Neuronal stem cell (in vitro differentiated cells): ENCODE results near the gene SPOCD1.
"Not testable (repeated sequence)": the region's sequence is repeated elsewhere in the genome, so short reads cannot be mapped to it uniquely, and the experiment has no call there.

Experiments used
- DNase-seq: peaks from one replicate; pipeline ENCODE4 v3.0.0-alpha.2; 2013; ENCODE audit warnings: low spot score
- H2AFZ ChIP-seq: one replicate; pipeline ENCODE4 v1.6.1; 2013; ENCODE audit warnings: mild to moderate bottlenecking, low read length, inconsistent platforms
- H2AK5ac ChIP-seq: 2 replicates; pipeline ENCODE4 v1.6.1; 2013; ENCODE audit warnings: low read depth, mild to moderate bottlenecking, inconsistent platforms, low read length, moderate library complexity, mixed read lengths
- H2BK120ac ChIP-seq: 2 replicates; pipeline ENCODE4 v1.6.1; 2013; ENCODE audit warnings: low read depth, mild to moderate bottlenecking, inconsistent platforms, low read length, moderate library complexity, mixed read lengths
- H2BK12ac ChIP-seq: one replicate; pipeline ENCODE4 v1.6.1; 2013; ENCODE audit warnings: low read length, inconsistent platforms
- H2BK15ac ChIP-seq: 2 replicates; pipeline ENCODE4 v1.6.1; 2013; ENCODE audit warnings: mild to moderate bottlenecking, low read length, inconsistent platforms, mixed read lengths
- H2BK5ac ChIP-seq: one replicate; pipeline ENCODE4 v1.6.1; 2013; ENCODE audit warnings: inconsistent platforms, mild to moderate bottlenecking, low read length, moderate library complexity
- H3K14ac ChIP-seq: one replicate; pipeline ENCODE4 v1.6.1; 2013; ENCODE audit warnings: low read length, inconsistent platforms
- H3K18ac ChIP-seq: 2 replicates; pipeline ENCODE4 v1.6.1; 2013; ENCODE audit warnings: low read length, inconsistent platforms
- H3K23ac ChIP-seq: 2 replicates; pipeline ENCODE4 v1.6.1; 2013; ENCODE audit warnings: low read depth, mild to moderate bottlenecking, mixed read lengths, low read length, inconsistent platforms; ENCODE audit not compliant: poor library complexity
- H3K27ac ChIP-seq: replicated peaks from 3 replicates; pipeline ENCODE4 v1.5.1; 2013; ENCODE audit warnings: low read length, inconsistent platforms
- H3K27me3 ChIP-seq, 3 experiments: 2 replicates each; pipeline ENCODE4 v1.6.1; 2013; ENCODE audit warnings: low read length in 3 of 3, mild to moderate bottlenecking in 2 of 3, inconsistent platforms in 1 of 3, low read depth in 1 of 3, mixed read lengths in 1 of 3, moderate library complexity in 1 of 3; ENCODE audit not compliant: control insufficient read depth in 3 of 3, insufficient read depth in 3 of 3
- H3K36me3 ChIP-seq, 2 donors: replicated peaks in 1 of 2; 2 replicates each; pipeline ENCODE4 v1.6.1; 2013; ENCODE audit warnings: low read length in 2 of 2; ENCODE audit not compliant: control insufficient read depth in 2 of 2, insufficient read depth in 2 of 2
- H3K4ac ChIP-seq: 2 replicates; pipeline ENCODE4 v1.6.1; 2013; ENCODE audit warnings: inconsistent platforms, mild to moderate bottlenecking, low read length, moderate library complexity
- H3K4me1 ChIP-seq, 2 donors: 1 replicate in 1 of 2; 2 replicates in 1 of 2; pipeline ENCODE4 v1.6.1; 2013; ENCODE audit warnings: low read length in 2 of 2, low read depth in 1 of 2; ENCODE audit not compliant: control insufficient read depth in 2 of 2, insufficient read depth in 1 of 2
- H3K4me2 ChIP-seq: one replicate; pipeline ENCODE4 v1.6.1; 2013; ENCODE audit warnings: mild to moderate bottlenecking, low read length, inconsistent platforms; ENCODE audit not compliant: insufficient read depth, poor library complexity, severe bottlenecking
- H3K4me3 ChIP-seq, 2 donors: 2 replicates each; pipeline ENCODE4 v1.5.1; 2013; ENCODE audit warnings: low read length in 2 of 2, mild to moderate bottlenecking in 2 of 2, inconsistent platforms in 1 of 2, moderate library complexity in 1 of 2
- H3K79me1 ChIP-seq: one replicate; pipeline ENCODE4 v1.6.1; 2013; ENCODE audit warnings: low read depth, mild to moderate bottlenecking, inconsistent platforms, low read length, moderate library complexity
- H3K9ac ChIP-seq: one replicate; pipeline ENCODE4 v1.6.1; 2013; ENCODE audit warnings: mild to moderate bottlenecking, low read depth, low read length, inconsistent platforms; ENCODE audit not compliant: poor library complexity
- H3K9me3 ChIP-seq, 2 donors: replicated peaks in 1 of 2; 2 replicates each; pipeline versions ENCODE3 to v1.6.1; 2013; ENCODE audit warnings: low read length in 2 of 2, mild to moderate bottlenecking in 2 of 2, inconsistent platforms in 1 of 2, low read depth in 1 of 2, mixed read lengths in 1 of 2, moderate library complexity in 1 of 2; ENCODE audit not compliant: control insufficient read depth in 2 of 2, insufficient read depth in 1 of 2
- H4K8ac ChIP-seq: one replicate; pipeline ENCODE4 v1.6.1; 2013; ENCODE audit warnings: low read depth, mild to moderate bottlenecking, inconsistent platforms, low read length, moderate library complexity
- H4K91ac ChIP-seq: one replicate; pipeline ENCODE4 v1.6.1; 2013; ENCODE audit warnings: low read length, low read depth, mild to moderate bottlenecking, inconsistent platforms; ENCODE audit not compliant: poor library complexity
- WGBS, 2 donors: extraction: QIAGEN DNeasy Blood & Tissue Kit; methylation state at CpG; one replicate each; pipeline ENCODE4 v1.1.7; 2013; ENCODE audit warnings: missing lambda C conversion rate in 2 of 2, mixed read lengths in 1 of 2; ENCODE audit not compliant: insufficient read length in 2 of 2, insufficient replicate concordance in 1 of 2; ENCODE audit errors: extremely low coverage in 2 of 2; 5-methylcytosine and 5-hydroxymethylcytosine counted together

Gene SPOCD1

GRCh38 chr1:31822766-31823165 lies 6.9 kb upstream of the SPOCD1 start:
- Histone ChIP-seq H2BK5ac (no peak overlapping the region), H3K18ac (no peak overlapping the region), H3K4me1 (no peaks in the 10 kb centered on the region), H2BK12ac (no peak overlapping the region), H3K4me2 (no peak overlapping the region), H3K9me3 (no peaks in the 10 kb centered on the region), H3K4ac (no peak overlapping the region), H3K27ac (no peak overlapping the region), H2BK120ac (no peak overlapping the region), H2AFZ (no peak overlapping the region), H4K91ac (no peak overlapping the region), H3K23ac (no peak overlapping the region), H3K79me1 (no peaks in the 10 kb centered on the region), H2BK15ac (no peak overlapping the region), H4K8ac (no peak overlapping the region), H2AK5ac (no peak overlapping the region), H3K9ac (no peak overlapping the region), H3K14ac (no peak overlapping the region), H3K4me3 (no peak overlapping the region), H3K27me3 (peaks cover 0 to 8% (median 0%) of the 10 kb centered on the region in 3 experiments), H3K36me3 (no peaks in the 10 kb centered on the region)
- WGBS, 2 donors: no CpG with 5 or more reads among the region's 3 CpGs
- DNase-seq: no peak

GRCh38 chr1:31820196-31820595 lies 4.4 kb upstream of the SPOCD1 start:
- H3K18ac ChIP-seq, H3K27ac ChIP-seq, H4K8ac ChIP-seq, H3K4ac ChIP-seq, H2AK5ac ChIP-seq, H2BK120ac ChIP-seq, H3K9me3 ChIP-seq, H2BK15ac ChIP-seq, H3K27me3 ChIP-seq, H3K4me3 ChIP-seq, H3K79me1 ChIP-seq, H3K4me1 ChIP-seq, H3K9ac ChIP-seq, H2BK12ac ChIP-seq, H2BK5ac ChIP-seq, H3K14ac ChIP-seq, H4K91ac ChIP-seq, H2AFZ ChIP-seq, H3K36me3 ChIP-seq, H3K4me2 ChIP-seq, H3K23ac ChIP-seq, DNase-seq: not testable (repeated sequence)
- no CpG with 5 or more reads among the region's 7 CpGs for WGBS, 2 donors

- H3K4me1 ChIP-seq: peaks cover 0 to 2% of the 10 kb centered on the region in 2 donors
- no peak for DNase-seq
- H2BK15ac ChIP-seq: no peak overlapping the region
- no peak overlapping the region for H3K23ac ChIP-seq
- no peak overlapping the region for H3K9ac ChIP-seq
- H3K27me3 ChIP-seq: peaks cover 0 to 13% (median 0%) of the 10 kb centered on the region in 3 experiments
- no peak overlapping the region for H2BK12ac ChIP-seq
- no peak overlapping the region for H2AK5ac ChIP-seq
- H4K8ac ChIP-seq: no peak overlapping the region
- no peaks in the 10 kb centered on the region for H3K36me3 ChIP-seq
- no peak overlapping the region for H2BK120ac ChIP-seq
- H2BK5ac ChIP-seq: no peak overlapping the region
- H3K4me2 ChIP-seq: no peak overlapping the region
- no peak overlapping the region for H2AFZ ChIP-seq
- no CpG with 5 or more reads among the region's 1 CpG for WGBS, 2 donors
- no peak overlapping the region for H3K27ac ChIP-seq
- no peak overlapping the region for H3K18ac ChIP-seq
- no peak overlapping the region for H3K14ac ChIP-seq
- no peaks in the 10 kb centered on the region for H3K79me1 ChIP-seq
- no peak overlapping the region for H3K4ac ChIP-seq
- no peak overlapping the region for H4K91ac ChIP-seq
- H3K9me3 ChIP-seq: no peaks in the 10 kb centered on the region
- no peak overlapping the region for H3K4me3 ChIP-seq
Observed at GRCh38 chr1:31818206-31818605, 2.4 kb upstream of the SPOCD1 start.

- not testable (repeated sequence) for H3K36me3 ChIP-seq, DNase-seq, H3K18ac ChIP-seq, H2BK12ac ChIP-seq, H3K4me2 ChIP-seq, H2AK5ac ChIP-seq, H3K14ac ChIP-seq, H4K91ac ChIP-seq, H3K27ac ChIP-seq, H3K9me3 ChIP-seq, H3K9ac ChIP-seq, H2AFZ ChIP-seq, H3K23ac ChIP-seq, H2BK5ac ChIP-seq, H3K4me1 ChIP-seq, H4K8ac ChIP-seq, H3K4me3 ChIP-seq, H3K79me1 ChIP-seq, H2BK15ac ChIP-seq, H3K4ac ChIP-seq, H2BK120ac ChIP-seq
- no CpG with 5 or more reads among the region's 8 CpGs for whole genome bisulfite sequencing, 2 donors
- peaks cover 0 to 13% (median 0%) of the 10 kb centered on the region in 3 experiments for H3K27me3 ChIP-seq
Observed at GRCh38 chr1:31816947-31817346, 1.1 kb upstream of the SPOCD1 start.
